Transverse colon (tissue), 4 donors: ENCODE data around the gene OR5AC2. TPM values are rescaled to one million over a fixed set of nuclear protein-coding genes. Genes with fewer than 3 reads are reported as not detected.

ENCODE experiments used
- DNase-seq: peaks from one replicate; pipeline ENCODE4 v3.0.0-alpha.2; 2019
- H3K27ac ChIP-seq, 4 donors: fragments of 200-600 bp; sonication (generic); 2 replicates each; pipeline ENCODE4 v1.5.1; 2016 to 2018; ENCODE audit warnings: inconsistent platforms in 4 of 4
- H3K27me3 ChIP-seq: fragments of 200-600 bp; sonication (generic); 2 replicates; pipeline ENCODE4 v1.5.1; 2017; ENCODE audit warnings: inconsistent platforms
- H3K36me3 ChIP-seq, 4 donors: fragments of 200-600 bp; sonication (generic); 2 replicates each; pipeline ENCODE4 v1.5.1; 2017 to 2019; ENCODE audit warnings: inconsistent platforms in 4 of 4
- H3K4me1 ChIP-seq, 4 donors: fragments of 200-600 bp; sonication (generic); 2 replicates each; pipeline ENCODE4 v1.5.1; 2017 to 2020; ENCODE audit warnings: inconsistent platforms in 4 of 4
- H3K4me3 ChIP-seq, 4 donors: fragments of 200-600 bp; sonication (generic); 1 replicate in 1 of 4; 2 replicates in 3 of 4; pipeline versions ENCODE4 v1.5.1 to v1.6.1; 2017 to 2019; ENCODE audit warnings: inconsistent platforms in 4 of 4
- H3K9me3 ChIP-seq, 2 donors: fragments of 200-600 bp; sonication (generic); 2 replicates each; pipeline ENCODE4 v1.5.1; 2017 to 2019; ENCODE audit warnings: inconsistent platforms in 2 of 2
- CTCF ChIP-seq, 5 experiments: fragments of 200-600 bp in 3 of 5; fragments of 450-650 bp in 2 of 5; sonication (generic) in 3 of 5; IDR thresholded peaks; 1 replicate in 2 of 5; 2 replicates in 3 of 5; pipeline ENCODE4 v1.5.1; 2016 to 2017; ENCODE audit warnings: antibody characterized with exemption in 5 of 5, inconsistent platforms in 3 of 5, mild to moderate bottlenecking in 2 of 5, moderate library complexity in 1 of 5
- EP300 ChIP-seq: sonication (generic); formaldehyde crosslinking; IDR thresholded peaks from one replicate; pipeline ENCODE4 v1.6.1; 2017; ENCODE audit warnings: antibody characterized with exemption, low read depth
- POLR2A ChIP-seq: fragments of 450-650 bp; IDR thresholded peaks from one replicate; pipeline ENCODE4 v1.6.1; 2016; ENCODE audit warnings: antibody characterized with exemption, mild to moderate bottlenecking, moderate library complexity
- POLR2AphosphoS5 ChIP-seq, 3 donors: sonication (generic); formaldehyde crosslinking; IDR thresholded peaks; one replicate each; pipeline ENCODE4 v1.6.1; 2016; ENCODE audit warnings: antibody characterized with exemption in 3 of 3
- WGBS, 2 donors: methylation state at CpG; one replicate each; pipeline ENCODE4 v1.1.5; 2018; ENCODE audit warnings: low coverage in 1 of 2; 5-methylcytosine and 5-hydroxymethylcytosine counted together
- in situ Hi-C, 4 donors: fragments of 200-750 bp; cut with MboI; loops; one replicate each; pipeline versions ENCODE4 v1.15.0 to v1.15.1; 2017; ENCODE audit warnings: low sequenced_read_pairs in 3 of 4, low pct_ligation_motif_present in 1 of 4, low pct_unique_long_range_greater_than_20kb in 1 of 4
- intact Hi-C: fragments of 100-400 bp; cut with DNase I; formaldehyde crosslinking; loops from one replicate; pipeline ENCODE4 v1.15.1; 2023; ENCODE audit warnings: low total_unique reads
- total RNA-seq, 4 donors: library from RNA; depleted of rRNA; stranded (reverse); fragments of >200 nt; gene quantifications; one replicate each; pipeline ENCODE4 v1.1.0, GENCODE V29; 2016

The OR5AC2 gene
- total RNA-seq, 4 donors from 2014 or later, result not detected

GRCh38 chr3:98130421-98130820 is 43.4 kb downstream of the OR5AC2 start, which contains the start of gene OR5H1:
Gene OR5H1, plus strand, starts transcription at chr3:98130721. Its CDS starts 1,977 bp downstream, at chr3:98132698.
- Histone ChIP-seq H3K36me3 (no peaks in the 10 kb centered on the region), H3K4me3 (no peak within 1 kb of the TSS), H3K27me3 (no peaks in the 10 kb centered on the region), H3K4me1 (no peaks in the 10 kb centered on the region), H3K9me3 (no peaks in the 10 kb centered on the region), H3K27ac (no peak within 1 kb of the TSS)
- intact Hi-C loops (no loop called here), in situ Hi-C loops (no loop called here)
- TF ChIP-seq POLR2AphosphoS5 (IDR thresholded peaks at IDR 0.05) (no peak), POLR2A (no peak), CTCF (IDR thresholded peaks at IDR 0.05) (no peak), EP300 (no peak)
- no peak for DNase-seq
- 69 to 76% methylated on average over 1 of the region's 1 CpG for WGBS, 2 donors

- Histone ChIP-seq H3K4me3 (no peak overlapping the region), H3K4me1 (no peaks in the 10 kb centered on the region), H3K36me3 (no peaks in the 10 kb centered on the region), H3K27ac (no peak overlapping the region), H3K9me3 (no peaks in the 10 kb centered on the region), H3K27me3 (no peaks in the 10 kb centered on the region)
- TF ChIP-seq CTCF (IDR thresholded peaks at IDR 0.05) (no peak), POLR2AphosphoS5 (IDR thresholded peaks at IDR 0.05) (no peak), POLR2A (no peak), EP300 (no peak)
- in situ Hi-C loops (no loop called here), intact Hi-C loops (no loop called here)
- 51 to 61% methylated on average over 2 to 3 of the region's 3 CpGs for WGBS, 2 donors
- no peak for DNase-seq
These were observed 49.7 kb downstream of the OR5AC2 start for GRCh38 chr3:98136631-98137030.

Other genes starting within 250 kb of the OR5AC2 start
- gene RIOX2, start 114.7 kb upstream of the OR5AC2 start, total RNA-seq, result 10 to 100 TPM in 2 of 4 donors, 1 to 10 TPM in 2; 7.5 to 20.5 (median 13.3) TPM
- gene GABRR3, start 51.9 kb upstream of the OR5AC2 start, total RNA-seq, result not detected
- gene OR5H1, start 43.5 kb downstream of the OR5AC2 start, total RNA-seq, result not detected
- gene OR5H14, start 60.3 kb downstream of the OR5AC2 start, total RNA-seq, result not detected
- not detected for gene OR5H15, start 79.5 kb downstream of the OR5AC2 start, total RNA-seq
- gene OR5H6, start 177.1 kb downstream of the OR5AC2 start, total RNA-seq, result not detected
- gene OR5H2, start 195.3 kb downstream of the OR5AC2 start, total RNA-seq, result not detected